Glutamatergic neuron (in vitro differentiated cells): ENCODE data around the gene HP1BP3. TPM values are rescaled to one million over a fixed set of nuclear protein-coding genes. Genes with fewer than 3 reads are reported as not detected.

Experiments
- DNase-seq: peaks from one replicate; pipeline ENCODE4 v3.0.0; 2022
- H3K27ac Mint-ChIP-seq: one replicate; pipeline ENCODE4 v1.8.0; 2020; ENCODE audit warnings: mild to moderate bottlenecking, mixed read lengths, inconsistent platforms; ENCODE audit not compliant: unreplicated experiment
- H3K27me3 Mint-ChIP-seq: one replicate; pipeline ENCODE4 v1.8.0; 2020; ENCODE audit warnings: mild to moderate bottlenecking, moderate library complexity, mixed read lengths, inconsistent platforms; ENCODE audit not compliant: unreplicated experiment
- H3K36me3 Mint-ChIP-seq: one replicate; pipeline ENCODE4 v1.8.0; 2020; ENCODE audit warnings: mild to moderate bottlenecking, mixed read lengths, inconsistent platforms; ENCODE audit not compliant: unreplicated experiment
- H3K4me1 Mint-ChIP-seq: one replicate; pipeline ENCODE4 v1.8.0; 2020; ENCODE audit warnings: mild to moderate bottlenecking, low read depth, mixed read lengths, inconsistent platforms; ENCODE audit not compliant: unreplicated experiment
- H3K4me3 Mint-ChIP-seq: one replicate; pipeline ENCODE4 v1.8.0; 2020; ENCODE audit warnings: mild to moderate bottlenecking, mixed read lengths, inconsistent platforms; ENCODE audit not compliant: unreplicated experiment
- H3K9me3 Mint-ChIP-seq: one replicate; pipeline ENCODE4 v1.8.0; 2020; ENCODE audit warnings: mild to moderate bottlenecking, moderate library complexity, mixed read lengths, inconsistent platforms; ENCODE audit not compliant: unreplicated experiment
- CTCF ChIP-seq: fragments of 200-600 bp; sonication (generic); IDR thresholded peaks from one replicate; pipeline ENCODE4 v1.5.0; 2021; ENCODE audit not compliant: partially characterized antibody, unreplicated experiment
- total RNA-seq: library from RNA; stranded (reverse); fragmentation: NEBNext Ultra II Directional; extraction: Animal tissue kit (Norgen Biotek cat#: 25700); gene quantifications from one replicate; pipeline ENCODE4 v1.2.1, GENCODE V29; 2021; ENCODE audit not compliant: unreplicated experiment

HP1BP3 gene
- total RNA-seq, 1 donor from 2014 or later = 192 TPM

GRCh38 chr1:20708057-20708456 is 79.0 kb downstream of the HP1BP3 start:
- Mint-ChIP-seq H3K9me3 (peaks cover 25% of the 10 kb centered on the region), H3K4me3 (no peak overlapping the region), H3K27ac (no peak overlapping the region), H3K4me1 (peaks cover 29% of the 10 kb centered on the region), H3K36me3 (no peaks in the 10 kb centered on the region), H3K27me3 (peaks cover 24% of the 10 kb centered on the region)
- no peak for TF ChIP-seq CTCF
- no peak for DNase-seq

- TF ChIP-seq CTCF = no peak
- Mint-ChIP-seq H3K4me3 (no peak overlapping the region), H3K36me3 (no peaks in the 10 kb centered on the region), H3K27ac (no peak overlapping the region), H3K9me3 (peaks cover 27% of the 10 kb centered on the region), H3K27me3 (peaks cover 22% of the 10 kb centered on the region), H3K4me1 (peaks cover 30% of the 10 kb centered on the region)
- no peak for DNase-seq
These were observed 80.3 kb downstream of the HP1BP3 start for GRCh38 chr1:20706841-20707240.

GRCh38 chr1:20705203-20705755 is 81.8 kb downstream of the HP1BP3 start:
- DNase-seq = no peak
- Mint-ChIP-seq H3K36me3 (no peaks in the 10 kb centered on the region), H3K4me3 (no peak overlapping the region), H3K27ac (peak overlapping the region; percentile 82), H3K9me3 (peaks cover 17% of the 10 kb centered on the region), H3K4me1 (peaks cover 20% of the 10 kb centered on the region), H3K27me3 (peaks cover 14% of the 10 kb centered on the region)
- TF ChIP-seq CTCF = no peak

- DNase-seq = no peak
- peak overlapping the region; percentile 46 for H3K27ac Mint-ChIP-seq
These were observed 82.5 kb downstream of the HP1BP3 start for GRCh38 chr1:20704390-20705202.

More at GRCh38 chr1:20704390-20705202, 82.5 kb downstream of the HP1BP3 start:
- Mint-ChIP-seq H3K4me3 (no peak overlapping the region), H3K36me3 (no peaks in the 10 kb centered on the region), H3K9me3 (peaks cover 18% of the 10 kb centered on the region), H3K27me3 (peaks cover 16% of the 10 kb centered on the region), H3K4me1 (peaks cover 20% of the 10 kb centered on the region)
- no peak for TF ChIP-seq CTCF
